MCF 10A (cell line): ENCODE measurements around the gene DBX1. TPM values are rescaled to one million over a fixed set of nuclear protein-coding genes. Genes with fewer than 3 reads are reported as not detected.

ENCODE experiments used
- BruUV-seq: library from RNA; stranded (reverse); fragments of 400-500 nt; replicated peaks from 2 replicates; lab custom pipeline; 2021; lab: Mats Ljungman, UMichigan
- CTCF ChIA-PET: fragments of 300-600 bp; sonication (Branson Sonifier 250); formaldehyde crosslinking; extraction: SDS; loops from one replicate; lab custom pipeline; 2021; ENCODE audit warnings: antibody characterized with exemption, inconsistent platforms; lab: Yijun Ruan, JAX
- POLR2A ChIA-PET: fragments of 300-600, 350-650 bp; sonication (Branson Sonifier 250); formaldehyde crosslinking; extraction: SDS; loops from one replicate; lab custom pipeline; 2020; ENCODE audit warnings: antibody characterized with exemption, inconsistent platforms; lab: Yijun Ruan, JAX
- DNase-seq: peaks from one replicate; pipeline ENCODE4 v3.0.0-alpha.2; 2018; ENCODE audit not compliant: unreplicated experiment
- H3K27ac Mint-ChIP-seq: one replicate; pipeline ENCODE4 v1.8.0; 2022; ENCODE audit warnings: mild to moderate bottlenecking, low read depth, mixed read lengths; ENCODE audit not compliant: unreplicated experiment
- H3K27me3 Mint-ChIP-seq: one replicate; pipeline ENCODE4 v1.8.0; 2022; ENCODE audit warnings: mixed read lengths; ENCODE audit not compliant: insufficient read depth, unreplicated experiment
- H3K36me3 Mint-ChIP-seq: one replicate; pipeline ENCODE4 v1.8.0; 2022; ENCODE audit warnings: mild to moderate bottlenecking, moderate library complexity, mixed read lengths; ENCODE audit not compliant: insufficient read depth, unreplicated experiment
- H3K4me1 Mint-ChIP-seq: one replicate; pipeline ENCODE4 v1.8.0; 2022; ENCODE audit warnings: mixed read lengths; ENCODE audit not compliant: insufficient read depth, unreplicated experiment
- H3K4me3 Mint-ChIP-seq: one replicate; pipeline ENCODE4 v1.8.0; 2022; ENCODE audit warnings: mild to moderate bottlenecking, moderate library complexity, mixed read lengths; ENCODE audit not compliant: unreplicated experiment
- H3K9me3 Mint-ChIP-seq: one replicate; pipeline ENCODE4 v1.8.0; 2022; ENCODE audit warnings: mixed read lengths; ENCODE audit not compliant: unreplicated experiment
- intact Hi-C: fragments of 100-400 bp; cut with micrococcal nuclease; formaldehyde crosslinking; loops from 2 replicates; pipeline ENCODE4 v1.14.1; 2022
- total RNA-seq: library from RNA; stranded (reverse); gene quantifications from 2 replicates; pipeline ENCODE4 v1.2.3, GENCODE V29; 2022
- TF ChIP-seq, protein P1 (sequence below): fragments of 200-600 bp; IDR thresholded peaks from one replicate; pipeline ENCODE4 v1.8.0; 2022; ENCODE audit warnings: antibody characterized with exemption, mild to moderate bottlenecking; ENCODE audit not compliant: unreplicated experiment

DBX1 gene
- total RNA-seq, 1 experiment from 2014 or later = not detected

DNA sequence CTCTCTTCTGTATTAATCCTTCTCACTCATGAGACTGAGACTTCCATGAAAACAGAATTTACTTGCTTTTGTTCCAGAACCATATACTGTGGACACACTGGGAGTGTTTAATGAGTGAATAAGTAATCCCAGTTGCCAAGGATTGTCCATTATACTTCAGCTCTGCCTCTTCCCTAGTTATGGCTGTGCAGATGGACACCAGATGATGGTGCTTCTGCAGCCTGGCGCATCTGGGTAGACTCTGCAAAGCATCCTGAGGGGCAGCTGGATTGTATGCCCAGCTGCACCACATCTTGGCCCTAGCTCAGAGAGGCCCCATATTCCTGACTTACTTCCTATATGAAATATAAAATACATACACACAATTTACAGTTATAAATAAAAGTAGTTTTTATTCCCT, 43.5 kb downstream of the DBX1 start:
- Mint-ChIP-seq H3K27ac (no peak overlapping the region), H3K27me3 (no peaks in the 10 kb centered on the region), H3K36me3 (peaks cover 96% of the 10 kb centered on the region), H3K9me3 (no peaks in the 10 kb centered on the region), H3K4me1 (peaks cover 29% of the 10 kb centered on the region), H3K4me3 (no peak overlapping the region)
- ChIA-PET CTCF (interaction anchor here (0.7 to 10.4 kb wide), 8 partner anchors 11 to 238 kb away, joined by 3 to 115 read pairs (median 4); no protein-coding TSS in a partner anchor), POLR2A (no interaction called here)
- BruUV-seq = no TSS peak
- intact Hi-C loops = no loop called here
- DNase-seq = no peak
- TF ChIP-seq, protein P1, sequence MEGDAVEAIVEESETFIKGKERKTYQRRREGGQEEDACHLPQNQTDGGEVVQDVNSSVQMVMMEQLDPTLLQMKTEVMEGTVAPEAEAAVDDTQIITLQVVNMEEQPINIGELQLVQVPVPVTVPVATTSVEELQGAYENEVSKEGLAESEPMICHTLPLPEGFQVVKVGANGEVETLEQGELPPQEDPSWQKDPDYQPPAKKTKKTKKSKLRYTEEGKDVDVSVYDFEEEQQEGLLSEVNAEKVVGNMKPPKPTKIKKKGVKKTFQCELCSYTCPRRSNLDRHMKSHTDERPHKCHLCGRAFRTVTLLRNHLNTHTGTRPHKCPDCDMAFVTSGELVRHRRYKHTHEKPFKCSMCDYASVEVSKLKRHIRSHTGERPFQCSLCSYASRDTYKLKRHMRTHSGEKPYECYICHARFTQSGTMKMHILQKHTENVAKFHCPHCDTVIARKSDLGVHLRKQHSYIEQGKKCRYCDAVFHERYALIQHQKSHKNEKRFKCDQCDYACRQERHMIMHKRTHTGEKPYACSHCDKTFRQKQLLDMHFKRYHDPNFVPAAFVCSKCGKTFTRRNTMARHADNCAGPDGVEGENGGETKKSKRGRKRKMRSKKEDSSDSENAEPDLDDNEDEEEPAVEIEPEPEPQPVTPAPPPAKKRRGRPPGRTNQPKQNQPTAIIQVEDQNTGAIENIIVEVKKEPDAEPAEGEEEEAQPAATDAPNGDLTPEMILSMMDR = no peak

DNA sequence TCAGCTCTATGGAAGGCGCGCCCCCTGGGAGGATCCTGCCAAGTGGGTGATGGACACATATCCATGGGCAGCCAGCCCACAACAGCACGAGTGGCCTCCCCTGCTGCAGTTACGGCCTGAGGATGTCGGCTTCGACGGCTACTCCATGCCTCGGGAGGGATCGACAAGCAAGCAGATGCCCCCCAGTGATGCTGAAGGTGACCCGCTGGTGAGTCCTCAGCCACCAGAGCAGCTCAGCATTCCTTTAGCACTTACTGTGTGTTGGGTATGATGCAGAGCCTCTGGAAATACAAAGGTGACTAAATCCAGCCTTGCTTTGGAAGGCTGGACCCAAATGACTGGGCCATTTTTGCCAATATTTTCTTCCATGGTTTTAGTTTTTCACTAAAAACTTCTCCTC, 45.7 kb downstream of the DBX1 start:
- H3K36me3 Mint-ChIP-seq = peaks cover 97% of the 10 kb centered on the region
- no peaks in the 10 kb centered on the region for H3K9me3 Mint-ChIP-seq
- no peak overlapping the region for H3K4me3 Mint-ChIP-seq
- no TSS peak for BruUV-seq
- DNase-seq = no peak
- intact Hi-C loops = loop anchor here (5.0 kb wide), 1 partner anchor 77 kb away; no protein-coding TSS in a partner anchor
- CTCF ChIA-PET = interaction anchor here (0.7 to 10.4 kb wide), 8 partner anchors 13 to 768 kb away, joined by 3 to 115 read pairs (median 6); no protein-coding TSS in a partner anchor
- TF ChIP-seq, protein P1 = no peak
- POLR2A ChIA-PET = interaction anchor here (1.1 kb wide), 1 partner anchor 179 kb away, joined by 3 read pairs; no protein-coding TSS in a partner anchor
- H3K4me1 Mint-ChIP-seq = peaks cover 43% of the 10 kb centered on the region
- H3K27ac Mint-ChIP-seq = peak overlapping the region; percentile 21
- no peaks in the 10 kb centered on the region for H3K27me3 Mint-ChIP-seq

DNA sequence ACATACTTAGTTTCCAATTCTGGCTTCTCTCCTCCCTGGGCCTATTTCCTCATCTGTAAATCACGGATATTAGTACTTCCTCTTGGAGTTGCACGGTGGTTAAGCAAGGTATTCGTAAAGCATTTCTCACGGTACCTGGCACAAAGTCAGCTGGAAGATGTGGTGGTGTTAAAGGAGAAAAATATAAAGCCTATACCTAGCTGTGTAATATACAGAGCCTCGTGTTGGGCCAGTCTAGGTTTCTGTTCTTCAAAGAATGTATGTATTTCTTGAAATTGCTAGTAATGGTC, 47.2 kb downstream of the DBX1 start:
- H3K36me3 Mint-ChIP-seq = peaks cover 97% of the 10 kb centered on the region
- intact Hi-C loops = loop anchor here (5.0 kb wide), 1 partner anchor 76 kb away; no protein-coding TSS in a partner anchor
- no peaks in the 10 kb centered on the region for H3K9me3 Mint-ChIP-seq
- TF ChIP-seq, protein P1 = no peak
- peak; percentile 66 for DNase-seq
- ChIA-PET POLR2A (interaction anchor here (0.8 to 5.7 kb wide), 25 partner anchors 13 to 835 kb away, joined by 3 to 95 read pairs (median 8); no protein-coding TSS in a partner anchor), CTCF (interaction anchor here (0.6 to 10.4 kb wide), 18 partner anchors 14 to 790 kb away, joined by 3 to 115 read pairs (median 16); no protein-coding TSS in a partner anchor)
- peaks cover 50% of the 10 kb centered on the region for H3K4me1 Mint-ChIP-seq
- peak overlapping the region; percentile 23 for H3K4me3 Mint-ChIP-seq
- peak overlapping the region; percentile 49 for H3K27ac Mint-ChIP-seq
- no peaks in the 10 kb centered on the region for H3K27me3 Mint-ChIP-seq
- no TSS peak for BruUV-seq

DNA sequence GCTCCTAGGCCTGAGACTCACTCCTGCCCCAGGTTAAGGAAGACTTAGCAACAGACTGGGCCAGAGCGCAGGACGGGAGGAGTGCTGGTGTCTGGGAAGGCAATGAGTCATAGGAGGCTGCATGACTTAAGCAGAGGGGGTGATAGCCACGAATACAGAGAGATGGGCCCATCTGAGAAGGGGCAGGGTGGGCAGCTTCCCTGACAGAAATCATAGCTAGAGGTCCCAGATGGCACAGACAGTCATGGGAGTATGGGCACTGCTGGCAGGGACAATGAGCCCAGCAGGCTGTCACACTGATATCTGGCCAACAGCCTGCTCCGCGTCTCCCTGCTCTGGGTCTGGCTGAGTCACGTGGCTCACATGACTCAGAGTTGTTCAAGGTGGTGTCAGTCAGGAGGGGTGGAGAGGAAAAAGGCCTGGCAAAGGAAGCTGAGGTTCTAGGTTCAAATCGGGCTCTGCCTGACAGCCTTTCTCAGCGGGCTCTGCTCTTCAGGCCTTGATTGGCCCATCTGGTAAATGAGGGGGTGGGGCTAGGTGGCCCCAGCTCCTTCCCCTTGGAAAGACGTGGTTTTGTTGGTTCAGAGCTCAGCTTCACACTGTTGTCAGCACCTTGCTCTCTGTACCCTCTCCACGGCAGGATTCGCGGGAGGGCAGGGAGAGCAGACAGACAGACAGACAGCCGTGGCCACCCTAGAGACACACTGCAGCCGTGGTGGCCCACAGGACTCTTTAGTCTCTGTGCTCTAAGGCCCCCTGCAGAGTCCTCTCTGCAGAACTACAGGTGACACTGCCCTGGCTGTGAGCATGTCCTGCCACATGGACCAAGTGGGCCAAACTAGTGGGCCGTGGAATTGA, 47.8 kb downstream of the DBX1 start:
- DNase-seq = peak; percentile 95
- Mint-ChIP-seq H3K4me1 (peaks cover 50% of the 10 kb centered on the region), H3K27me3 (no peaks in the 10 kb centered on the region), H3K36me3 (peaks cover 97% of the 10 kb centered on the region), H3K27ac (peak overlapping the region; percentile 49), H3K9me3 (no peaks in the 10 kb centered on the region), H3K4me3 (peak overlapping the region; percentile 23)
- ChIA-PET CTCF (interaction anchor here (0.6 to 10.4 kb wide), 38 partner anchors 15 to 789 kb away, joined by 3 to 115 read pairs (median 4); no protein-coding TSS in a partner anchor), POLR2A (interaction anchor here (0.6 to 5.7 kb wide), 40 partner anchors 11 to 834 kb away, joined by 3 to 95 read pairs (median 4); no protein-coding TSS in a partner anchor)
- intact Hi-C loops = loop anchor here (5.0 kb wide), 1 partner anchor 75 kb away; no protein-coding TSS in a partner anchor
- no TSS peak for BruUV-seq
- TF ChIP-seq, protein P1 = no peak
